ENCODE measurements around the gene CA4.

DNA sequence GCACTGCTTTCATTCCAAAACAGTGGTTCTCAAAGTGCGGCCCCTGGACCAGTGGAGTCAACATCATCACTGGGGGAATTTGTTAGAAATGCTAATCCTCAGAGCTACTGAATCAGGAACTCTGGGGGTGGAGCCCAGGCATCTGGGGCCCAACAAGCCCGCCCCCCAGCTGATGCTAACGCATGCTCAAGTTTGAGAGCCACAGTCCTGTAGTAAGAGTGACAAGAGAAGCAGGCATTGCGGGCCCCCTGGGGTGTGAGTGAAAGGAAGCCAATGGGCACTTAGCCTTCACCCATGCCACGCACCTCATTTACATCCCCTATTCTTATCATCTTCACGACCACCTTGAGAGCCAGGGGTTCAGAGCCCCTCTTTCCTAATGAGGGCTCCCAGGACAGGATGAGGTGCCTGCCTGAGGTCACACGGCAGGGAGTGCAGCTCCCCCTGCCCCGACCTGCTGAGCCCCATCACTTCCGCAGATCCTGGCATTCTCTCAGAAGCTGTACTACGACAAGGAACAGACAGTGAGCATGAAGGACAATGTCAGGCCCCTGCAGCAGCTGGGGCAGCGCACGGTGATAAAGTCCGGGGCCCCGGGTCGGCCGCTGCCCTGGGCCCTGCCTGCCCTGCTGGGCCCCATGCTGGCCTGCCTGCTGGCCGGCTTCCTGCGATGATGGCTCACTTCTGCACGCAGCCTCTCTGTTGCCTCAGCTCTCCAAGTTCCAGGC is 9.1 kb downstream of the CA4 start:
- TF ChIP-seq GABPA (IDR thresholded peaks at IDR 0.05 in 1 of 2, conservative IDR thresholded peaks at IDR 0.05 in 1 of 2), result no peak
- TF ChIP-seq TAF1 (conservative IDR thresholded peaks at IDR 0.05), result no peak
- TF ChIP-seq FOXA1 (IDR thresholded peaks at IDR 0.05), result no peak
- TF ChIP-seq, protein P1, sequence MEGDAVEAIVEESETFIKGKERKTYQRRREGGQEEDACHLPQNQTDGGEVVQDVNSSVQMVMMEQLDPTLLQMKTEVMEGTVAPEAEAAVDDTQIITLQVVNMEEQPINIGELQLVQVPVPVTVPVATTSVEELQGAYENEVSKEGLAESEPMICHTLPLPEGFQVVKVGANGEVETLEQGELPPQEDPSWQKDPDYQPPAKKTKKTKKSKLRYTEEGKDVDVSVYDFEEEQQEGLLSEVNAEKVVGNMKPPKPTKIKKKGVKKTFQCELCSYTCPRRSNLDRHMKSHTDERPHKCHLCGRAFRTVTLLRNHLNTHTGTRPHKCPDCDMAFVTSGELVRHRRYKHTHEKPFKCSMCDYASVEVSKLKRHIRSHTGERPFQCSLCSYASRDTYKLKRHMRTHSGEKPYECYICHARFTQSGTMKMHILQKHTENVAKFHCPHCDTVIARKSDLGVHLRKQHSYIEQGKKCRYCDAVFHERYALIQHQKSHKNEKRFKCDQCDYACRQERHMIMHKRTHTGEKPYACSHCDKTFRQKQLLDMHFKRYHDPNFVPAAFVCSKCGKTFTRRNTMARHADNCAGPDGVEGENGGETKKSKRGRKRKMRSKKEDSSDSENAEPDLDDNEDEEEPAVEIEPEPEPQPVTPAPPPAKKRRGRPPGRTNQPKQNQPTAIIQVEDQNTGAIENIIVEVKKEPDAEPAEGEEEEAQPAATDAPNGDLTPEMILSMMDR (IDR thresholded peaks at IDR 0.05; ENCODE audit: low read depth, low read length, missing input control), result no peak
- TF ChIP-seq, protein P2, sequence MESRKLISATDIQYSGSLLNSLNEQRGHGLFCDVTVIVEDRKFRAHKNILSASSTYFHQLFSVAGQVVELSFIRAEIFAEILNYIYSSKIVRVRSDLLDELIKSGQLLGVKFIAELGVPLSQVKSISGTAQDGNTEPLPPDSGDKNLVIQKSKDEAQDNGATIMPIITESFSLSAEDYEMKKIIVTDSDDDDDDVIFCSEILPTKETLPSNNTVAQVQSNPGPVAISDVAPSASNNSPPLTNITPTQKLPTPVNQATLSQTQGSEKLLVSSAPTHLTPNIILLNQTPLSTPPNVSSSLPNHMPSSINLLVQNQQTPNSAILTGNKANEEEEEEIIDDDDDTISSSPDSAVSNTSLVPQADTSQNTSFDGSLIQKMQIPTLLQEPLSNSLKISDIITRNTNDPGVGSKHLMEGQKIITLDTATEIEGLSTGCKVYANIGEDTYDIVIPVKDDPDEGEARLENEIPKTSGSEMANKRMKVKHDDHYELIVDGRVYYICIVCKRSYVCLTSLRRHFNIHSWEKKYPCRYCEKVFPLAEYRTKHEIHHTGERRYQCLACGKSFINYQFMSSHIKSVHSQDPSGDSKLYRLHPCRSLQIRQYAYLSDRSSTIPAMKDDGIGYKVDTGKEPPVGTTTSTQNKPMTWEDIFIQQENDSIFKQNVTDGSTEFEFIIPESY (IDR thresholded peaks at IDR 0.05), result no peak
- TF ChIP-seq, protein P3, sequence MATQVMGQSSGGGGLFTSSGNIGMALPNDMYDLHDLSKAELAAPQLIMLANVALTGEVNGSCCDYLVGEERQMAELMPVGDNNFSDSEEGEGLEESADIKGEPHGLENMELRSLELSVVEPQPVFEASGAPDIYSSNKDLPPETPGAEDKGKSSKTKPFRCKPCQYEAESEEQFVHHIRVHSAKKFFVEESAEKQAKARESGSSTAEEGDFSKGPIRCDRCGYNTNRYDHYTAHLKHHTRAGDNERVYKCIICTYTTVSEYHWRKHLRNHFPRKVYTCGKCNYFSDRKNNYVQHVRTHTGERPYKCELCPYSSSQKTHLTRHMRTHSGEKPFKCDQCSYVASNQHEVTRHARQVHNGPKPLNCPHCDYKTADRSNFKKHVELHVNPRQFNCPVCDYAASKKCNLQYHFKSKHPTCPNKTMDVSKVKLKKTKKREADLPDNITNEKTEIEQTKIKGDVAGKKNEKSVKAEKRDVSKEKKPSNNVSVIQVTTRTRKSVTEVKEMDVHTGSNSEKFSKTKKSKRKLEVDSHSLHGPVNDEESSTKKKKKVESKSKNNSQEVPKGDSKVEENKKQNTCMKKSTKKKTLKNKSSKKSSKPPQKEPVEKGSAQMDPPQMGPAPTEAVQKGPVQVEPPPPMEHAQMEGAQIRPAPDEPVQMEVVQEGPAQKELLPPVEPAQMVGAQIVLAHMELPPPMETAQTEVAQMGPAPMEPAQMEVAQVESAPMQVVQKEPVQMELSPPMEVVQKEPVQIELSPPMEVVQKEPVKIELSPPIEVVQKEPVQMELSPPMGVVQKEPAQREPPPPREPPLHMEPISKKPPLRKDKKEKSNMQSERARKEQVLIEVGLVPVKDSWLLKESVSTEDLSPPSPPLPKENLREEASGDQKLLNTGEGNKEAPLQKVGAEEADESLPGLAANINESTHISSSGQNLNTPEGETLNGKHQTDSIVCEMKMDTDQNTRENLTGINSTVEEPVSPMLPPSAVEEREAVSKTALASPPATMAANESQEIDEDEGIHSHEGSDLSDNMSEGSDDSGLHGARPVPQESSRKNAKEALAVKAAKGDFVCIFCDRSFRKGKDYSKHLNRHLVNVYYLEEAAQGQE (IDR thresholded peaks at IDR 0.05), result no peak
- no peak for TF ChIP-seq RAD21 (IDR thresholded peaks at IDR 0.05)
- TF ChIP-seq JUND (IDR thresholded peaks at IDR 0.05), result no peak
- TF ChIP-seq, protein P4, sequence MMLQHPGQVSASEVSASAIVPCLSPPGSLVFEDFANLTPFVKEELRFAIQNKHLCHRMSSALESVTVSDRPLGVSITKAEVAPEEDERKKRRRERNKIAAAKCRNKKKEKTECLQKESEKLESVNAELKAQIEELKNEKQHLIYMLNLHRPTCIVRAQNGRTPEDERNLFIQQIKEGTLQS (IDR thresholded peaks at IDR 0.05), result no peak
- TF ChIP-seq, protein P5, sequence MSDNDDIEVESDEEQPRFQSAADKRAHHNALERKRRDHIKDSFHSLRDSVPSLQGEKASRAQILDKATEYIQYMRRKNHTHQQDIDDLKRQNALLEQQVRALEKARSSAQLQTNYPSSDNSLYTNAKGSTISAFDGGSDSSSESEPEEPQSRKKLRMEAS (IDR thresholded peaks at IDR 0.05), result no peak
- no peak for TF ChIP-seq YY1 (IDR thresholded peaks at IDR 0.05)
- TF ChIP-seq HNF4A (conservative IDR thresholded peaks at IDR 0.05), result no peak
- no peak for TF ChIP-seq SP1 (IDR thresholded peaks at IDR 0.05)
- TF ChIP-seq EGR1 (IDR thresholded peaks at IDR 0.05; ENCODE audit: low read depth in 2 of 2), result no peak

All from liver (tissue), 3 donors.